Measurements from ENCODE around the gene SPINK9. TPM values are rescaled to one million over a fixed set of nuclear protein-coding genes. Genes with fewer than 3 reads are reported as not detected.

The SPINK9 gene
- total RNA-seq, 1 experiment from 2014 or later = not detected

- Mint-ChIP-seq H3K36me3 (ENCODE audit: insufficient read depth, unreplicated experiment) (no peaks in the 10 kb centered on the region), H3K27ac (ENCODE audit: unreplicated experiment) (no peak overlapping the region), H3K9me3 (ENCODE audit: unreplicated experiment) (peaks cover 19% of the 10 kb centered on the region), H3K4me3 (ENCODE audit: unreplicated experiment) (no peak overlapping the region), H3K4me1 (ENCODE audit: low read depth, unreplicated experiment) (no peaks in the 10 kb centered on the region), H3K27me3 (ENCODE audit: insufficient read depth, unreplicated experiment) (peaks cover 9% of the 10 kb centered on the region)
- Histone ChIP-seq H3K9me3 (no peaks in the 10 kb centered on the region; the same call in 1 of the 2 replicates), H3K4me1 (no peaks in the 10 kb centered on the region), H3K36me3 (ENCODE audit: control insufficient read depth, insufficient read depth, low read length) (no peaks in the 10 kb centered on the region), H3K27me3 (replicated peaks; ENCODE audit: control insufficient read depth, insufficient read depth, low read length) (no peaks in the 10 kb centered on the region), H3K4me3 (ENCODE audit: low read depth, low read length) (no peak overlapping the region)
- POLR2A ChIA-PET = no interaction called here
- no TSS peak for BruUV-seq (replicated peaks)
- DNase-seq = no peak
- intact Hi-C loops (cut with micrococcal nuclease; ENCODE audit: unreplicated experiment) = loop anchor here (1.0 kb wide), 1 partner anchor 127 kb away; no protein-coding TSS in a partner anchor
- TF ChIP-seq CTCF (IDR thresholded peaks at IDR 0.05; ENCODE audit: insufficient read depth in 1 of 2, low read depth in 1 of 2, low read length in 1 of 2, severe bottlenecking in 1 of 2, unreplicated experiment in 1 of 2) = no peak
- CTCF ChIA-PET = interaction anchor here (0.9 to 1.0 kb wide), 2 partner anchors 16 to 45 kb away, joined by 3 to 5 read pairs; no protein-coding TSS in a partner anchor
These were observed 28.9 kb upstream of the SPINK9 start for GRCh38 chr5:148306446-148306845.

GRCh38 chr5:148309019-148309418 is 26.3 kb upstream of the SPINK9 start:
- Histone ChIP-seq H3K9me3 (no peaks in the 10 kb centered on the region; the same call in 1 of the 2 replicates), H3K4me3 (ENCODE audit: low read depth, low read length) (no peak overlapping the region), H3K36me3 (ENCODE audit: control insufficient read depth, insufficient read depth, low read length) (no peaks in the 10 kb centered on the region), H3K4me1 (no peaks in the 10 kb centered on the region), H3K27me3 (replicated peaks; ENCODE audit: control insufficient read depth, insufficient read depth, low read length) (no peaks in the 10 kb centered on the region)
- intact Hi-C loops (cut with micrococcal nuclease; ENCODE audit: unreplicated experiment) = no loop called here
- BruUV-seq (replicated peaks) = no TSS peak
- Mint-ChIP-seq H3K36me3 (ENCODE audit: insufficient read depth, unreplicated experiment) (no peaks in the 10 kb centered on the region), H3K27ac (ENCODE audit: unreplicated experiment) (no peak overlapping the region), H3K27me3 (ENCODE audit: insufficient read depth, unreplicated experiment) (peaks cover 5% of the 10 kb centered on the region), H3K4me1 (ENCODE audit: low read depth, unreplicated experiment) (no peaks in the 10 kb centered on the region), H3K9me3 (ENCODE audit: unreplicated experiment) (peaks cover 19% of the 10 kb centered on the region), H3K4me3 (ENCODE audit: unreplicated experiment) (no peak overlapping the region)
- ChIA-PET POLR2A (no interaction called here), CTCF (no interaction called here)
- no peak for DNase-seq
- no peak for TF ChIP-seq CTCF (IDR thresholded peaks at IDR 0.05; ENCODE audit: insufficient read depth in 1 of 2, low read depth in 1 of 2, low read length in 1 of 2, severe bottlenecking in 1 of 2, unreplicated experiment in 1 of 2)

- ChIA-PET POLR2A (no interaction called here), CTCF (no interaction called here)
- Mint-ChIP-seq H3K27me3 (ENCODE audit: insufficient read depth, unreplicated experiment) (peaks cover 5% of the 10 kb centered on the region), H3K9me3 (ENCODE audit: unreplicated experiment) (peaks cover 19% of the 10 kb centered on the region), H3K27ac (ENCODE audit: unreplicated experiment) (no peak overlapping the region), H3K4me1 (ENCODE audit: low read depth, unreplicated experiment) (no peaks in the 10 kb centered on the region), H3K4me3 (ENCODE audit: unreplicated experiment) (no peak overlapping the region), H3K36me3 (ENCODE audit: insufficient read depth, unreplicated experiment) (no peaks in the 10 kb centered on the region)
- intact Hi-C loops (cut with micrococcal nuclease; ENCODE audit: unreplicated experiment) = no loop called here
- no peak for TF ChIP-seq CTCF (IDR thresholded peaks at IDR 0.05; ENCODE audit: insufficient read depth in 1 of 2, low read depth in 1 of 2, low read length in 1 of 2, severe bottlenecking in 1 of 2, unreplicated experiment in 1 of 2)
- Histone ChIP-seq H3K27me3 (replicated peaks; ENCODE audit: control insufficient read depth, insufficient read depth, low read length) (no peaks in the 10 kb centered on the region), H3K36me3 (ENCODE audit: control insufficient read depth, insufficient read depth, low read length) (no peaks in the 10 kb centered on the region), H3K4me1 (no peaks in the 10 kb centered on the region), H3K4me3 (ENCODE audit: low read depth, low read length) (no peak overlapping the region), H3K9me3 (no peaks in the 10 kb centered on the region; the same call in 1 of the 2 replicates)
- no peak for DNase-seq
- no TSS peak for BruUV-seq (replicated peaks)
These were observed 25.6 kb upstream of the SPINK9 start for GRCh38 chr5:148309746-148310145.
